GM10266 (cell line): ENCODE measurements around the gene DCN.

Source experiments
- DNase-seq: peaks from one replicate; pipeline ENCODE4 v3.0.0; 2012; ENCODE audit errors: extremely low spot score
- TF ChIP-seq, protein P1 (sequence below): IDR thresholded peaks from 2 replicates; pipeline ENCODE4 v1.5.1; 2012; ENCODE audit warnings: mild to moderate bottlenecking, low read depth; ENCODE audit not compliant: control insufficient read depth, insufficient read depth; ENCODE audit errors: missing control alignments

Gene DCN

DNA sequence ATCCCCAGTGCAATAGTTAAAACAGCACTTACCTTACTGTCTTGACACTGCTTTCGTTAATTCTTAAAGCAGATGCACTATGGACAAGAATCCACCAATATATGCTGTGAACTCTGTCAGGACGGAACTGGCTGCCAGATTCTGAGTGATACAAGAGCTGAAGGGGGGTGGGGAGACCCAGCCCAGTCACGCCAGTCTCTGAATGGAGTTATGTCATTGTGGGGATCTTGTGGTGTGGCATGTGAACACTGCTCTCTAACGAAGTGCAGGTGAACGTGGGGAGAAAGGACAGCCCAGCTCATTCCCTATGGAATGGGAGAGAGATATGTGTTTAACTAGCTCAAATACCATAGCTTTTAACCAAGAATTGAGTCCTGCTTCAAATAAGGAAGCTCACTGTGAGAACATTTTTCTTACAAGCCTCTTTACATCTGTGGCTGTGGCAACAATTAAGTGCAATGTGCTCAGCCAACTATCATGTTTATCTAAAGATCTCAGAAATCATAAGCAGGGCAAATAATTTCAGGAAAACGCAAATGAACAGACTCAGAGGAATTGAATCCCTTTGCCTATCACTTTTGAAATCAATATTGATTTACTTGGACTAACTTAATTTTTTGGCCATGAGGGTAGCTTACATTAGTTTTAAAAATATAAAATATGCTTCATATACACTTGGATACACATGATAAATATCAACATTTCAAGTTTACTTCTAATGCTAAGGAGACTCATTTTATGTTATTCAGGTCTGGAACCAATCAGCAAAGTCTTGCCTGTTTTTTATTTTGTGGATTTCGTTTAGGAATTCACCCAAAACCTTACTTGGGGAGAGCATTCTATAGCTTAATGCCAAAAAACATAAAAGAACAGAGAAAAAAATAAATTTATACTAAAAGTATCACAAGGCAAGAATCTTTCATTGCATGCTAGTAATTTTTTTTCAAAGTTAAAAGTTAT, 71.0 kb downstream of the DCN start, which contains the start of gene LUM:
TSS of gene LUM (minus strand) at position 129 of the 960 bp plus-strand sequence. CDS start 2,515 bp downstream, outside the sequence.
- DNase-seq = no peak
- TF ChIP-seq, protein P1, sequence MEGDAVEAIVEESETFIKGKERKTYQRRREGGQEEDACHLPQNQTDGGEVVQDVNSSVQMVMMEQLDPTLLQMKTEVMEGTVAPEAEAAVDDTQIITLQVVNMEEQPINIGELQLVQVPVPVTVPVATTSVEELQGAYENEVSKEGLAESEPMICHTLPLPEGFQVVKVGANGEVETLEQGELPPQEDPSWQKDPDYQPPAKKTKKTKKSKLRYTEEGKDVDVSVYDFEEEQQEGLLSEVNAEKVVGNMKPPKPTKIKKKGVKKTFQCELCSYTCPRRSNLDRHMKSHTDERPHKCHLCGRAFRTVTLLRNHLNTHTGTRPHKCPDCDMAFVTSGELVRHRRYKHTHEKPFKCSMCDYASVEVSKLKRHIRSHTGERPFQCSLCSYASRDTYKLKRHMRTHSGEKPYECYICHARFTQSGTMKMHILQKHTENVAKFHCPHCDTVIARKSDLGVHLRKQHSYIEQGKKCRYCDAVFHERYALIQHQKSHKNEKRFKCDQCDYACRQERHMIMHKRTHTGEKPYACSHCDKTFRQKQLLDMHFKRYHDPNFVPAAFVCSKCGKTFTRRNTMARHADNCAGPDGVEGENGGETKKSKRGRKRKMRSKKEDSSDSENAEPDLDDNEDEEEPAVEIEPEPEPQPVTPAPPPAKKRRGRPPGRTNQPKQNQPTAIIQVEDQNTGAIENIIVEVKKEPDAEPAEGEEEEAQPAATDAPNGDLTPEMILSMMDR = no peak

DNA sequence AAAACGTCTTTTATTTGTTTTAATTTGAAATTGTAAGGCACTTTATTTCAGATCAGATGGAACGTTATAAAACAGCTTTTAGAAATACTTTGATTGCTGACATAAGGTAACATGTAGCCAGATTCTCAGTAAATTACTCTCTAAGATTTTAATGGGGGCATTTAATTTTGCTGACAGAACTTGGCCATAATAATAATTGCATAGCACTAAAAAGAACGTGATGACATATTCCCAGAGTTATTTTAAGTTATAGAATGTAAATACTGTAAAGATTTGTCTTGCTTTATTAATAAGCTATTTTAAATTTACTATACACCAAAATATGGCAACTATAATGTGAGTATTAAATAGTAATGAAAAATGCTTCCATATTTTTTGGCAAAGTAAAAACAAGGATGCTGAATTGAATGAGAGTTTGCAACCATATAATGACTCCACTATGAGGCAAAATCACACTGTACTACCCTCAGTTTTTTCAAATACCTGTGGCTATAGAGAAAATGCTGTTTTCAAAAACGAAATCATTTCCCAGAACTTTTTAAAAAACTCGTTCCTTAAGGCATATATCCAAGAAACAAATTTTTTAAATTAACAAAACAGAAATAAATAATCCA, 72.2 kb downstream of the DCN start:
- TF ChIP-seq, protein P1 = no peak
- no peak for DNase-seq

DNA sequence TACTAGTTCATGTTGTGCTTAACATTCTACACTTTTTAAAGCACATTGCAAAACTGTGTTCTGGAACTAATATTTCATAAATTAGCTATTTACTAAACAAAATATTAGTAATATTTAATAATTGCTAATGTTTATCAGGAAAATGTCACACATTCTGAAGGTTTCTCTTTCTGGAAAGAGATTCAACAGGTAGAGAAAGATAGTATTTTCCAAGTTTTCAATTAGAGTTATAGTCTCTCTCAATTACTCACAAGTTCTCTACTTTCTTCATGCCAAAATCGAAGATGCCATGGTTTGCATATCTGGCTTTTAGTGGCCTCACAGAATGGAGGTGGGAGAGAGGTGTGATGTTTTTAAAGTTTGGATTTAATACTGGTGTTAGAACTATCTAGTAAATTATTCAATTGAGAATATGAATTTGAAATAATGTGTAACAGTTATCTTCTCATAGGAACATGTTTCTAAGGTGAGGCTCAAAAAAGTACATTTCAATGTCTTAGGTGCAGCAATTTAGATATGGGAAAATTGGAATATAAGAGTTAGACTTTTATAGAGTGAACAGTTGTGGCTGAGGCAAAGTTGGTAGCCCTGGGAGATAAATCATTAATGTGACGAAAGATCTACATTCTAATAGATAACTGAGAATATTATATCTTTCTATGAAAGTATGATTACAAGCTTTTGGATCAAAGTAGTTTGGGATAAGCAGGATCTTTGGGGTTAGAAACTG, 72.9 kb downstream of the DCN start:
- no peak for DNase-seq
- TF ChIP-seq, protein P1 = no peak

DNA sequence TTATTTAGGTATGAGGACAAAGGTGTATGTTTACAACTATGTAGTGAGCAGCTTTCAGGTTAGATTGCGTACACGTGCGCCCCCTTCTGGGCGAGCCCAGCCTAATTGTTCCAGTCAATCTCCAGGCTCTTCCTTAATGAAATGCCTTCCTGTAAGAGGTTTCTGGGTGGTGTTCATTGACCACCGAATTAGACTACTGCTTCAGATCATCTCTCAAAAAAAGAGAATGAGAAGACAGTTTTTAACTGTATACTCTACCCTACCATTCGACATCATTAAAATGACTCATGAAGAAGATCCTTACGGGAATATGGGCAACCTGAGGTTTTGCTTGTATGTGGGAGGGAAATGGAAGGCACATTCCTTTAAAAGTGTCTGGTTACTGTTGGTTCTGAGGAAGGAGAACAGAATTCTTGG, 73.5 kb downstream of the DCN start:
- peak; percentile 12 for DNase-seq
- TF ChIP-seq, protein P1 = peak; percentile 59

DNA sequence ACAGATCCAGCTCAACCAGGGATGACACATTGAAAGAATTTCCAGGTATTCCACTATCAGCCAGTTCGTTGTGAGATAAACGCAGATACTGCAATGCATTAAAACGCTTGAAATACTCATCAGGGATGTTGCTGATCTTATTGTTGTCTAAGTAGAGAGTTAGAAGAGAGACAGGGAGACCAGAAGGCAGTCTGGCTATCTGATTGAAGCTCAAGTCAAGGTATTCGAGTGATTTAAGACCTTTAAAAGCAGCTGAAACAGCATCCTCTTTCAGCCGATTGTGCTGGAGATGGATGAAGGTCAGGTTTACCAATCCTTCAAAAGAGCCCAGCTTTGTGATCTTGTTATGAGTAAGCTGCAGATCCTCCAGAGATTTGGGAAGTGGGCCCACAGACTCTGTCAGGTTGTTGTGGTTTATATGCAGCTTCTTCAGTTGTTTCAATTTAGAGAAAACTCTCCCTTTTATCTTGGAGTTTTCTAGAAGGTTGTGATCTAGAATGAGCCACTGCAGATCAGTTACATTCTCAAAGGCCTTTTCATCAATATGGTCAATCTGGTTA, 74.3 kb downstream of the DCN start:
- DNase-seq = no peak
- TF ChIP-seq, protein P1 = no peak

DNA sequence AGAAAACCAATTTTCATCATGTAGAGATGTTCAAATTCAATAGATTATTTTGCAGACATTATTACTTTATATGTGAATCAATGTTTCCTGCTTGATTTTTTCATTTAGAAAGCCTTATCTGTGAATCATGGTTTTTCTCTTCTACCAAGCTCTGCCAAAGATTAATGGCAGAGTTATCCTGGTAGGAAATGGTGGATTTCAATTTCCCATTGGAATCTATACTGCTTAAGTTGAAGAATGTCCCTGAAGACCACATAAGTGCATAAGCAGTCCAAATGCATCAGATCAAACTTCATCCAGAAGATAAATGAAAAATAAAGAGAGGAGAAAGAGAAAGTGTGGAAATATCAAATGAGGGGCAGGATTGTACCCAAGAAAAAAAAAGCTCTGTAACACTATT, 76.3 kb downstream of the DCN start:
- DNase-seq = no peak
- TF ChIP-seq, protein P1 = no peak
